Brain pericyte (primary cell): ENCODE data around the gene CDC42EP1.
"Not testable (repeated sequence)": the region's sequence is repeated elsewhere in the genome, so short reads cannot be mapped to it uniquely, and the experiment has no call there.

ENCODE experiments used
- DNase-seq: peaks from one replicate; pipeline ENCODE4 v3.0.0-alpha.2; 2012; ENCODE audit warnings: low read depth, low spot score

CDC42EP1 gene, protein sequence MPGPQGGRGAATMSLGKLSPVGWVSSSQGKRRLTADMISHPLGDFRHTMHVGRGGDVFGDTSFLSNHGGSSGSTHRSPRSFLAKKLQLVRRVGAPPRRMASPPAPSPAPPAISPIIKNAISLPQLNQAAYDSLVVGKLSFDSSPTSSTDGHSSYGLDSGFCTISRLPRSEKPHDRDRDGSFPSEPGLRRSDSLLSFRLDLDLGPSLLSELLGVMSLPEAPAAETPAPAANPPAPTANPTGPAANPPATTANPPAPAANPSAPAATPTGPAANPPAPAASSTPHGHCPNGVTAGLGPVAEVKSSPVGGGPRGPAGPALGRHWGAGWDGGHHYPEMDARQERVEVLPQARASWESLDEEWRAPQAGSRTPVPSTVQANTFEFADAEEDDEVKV

DNA sequence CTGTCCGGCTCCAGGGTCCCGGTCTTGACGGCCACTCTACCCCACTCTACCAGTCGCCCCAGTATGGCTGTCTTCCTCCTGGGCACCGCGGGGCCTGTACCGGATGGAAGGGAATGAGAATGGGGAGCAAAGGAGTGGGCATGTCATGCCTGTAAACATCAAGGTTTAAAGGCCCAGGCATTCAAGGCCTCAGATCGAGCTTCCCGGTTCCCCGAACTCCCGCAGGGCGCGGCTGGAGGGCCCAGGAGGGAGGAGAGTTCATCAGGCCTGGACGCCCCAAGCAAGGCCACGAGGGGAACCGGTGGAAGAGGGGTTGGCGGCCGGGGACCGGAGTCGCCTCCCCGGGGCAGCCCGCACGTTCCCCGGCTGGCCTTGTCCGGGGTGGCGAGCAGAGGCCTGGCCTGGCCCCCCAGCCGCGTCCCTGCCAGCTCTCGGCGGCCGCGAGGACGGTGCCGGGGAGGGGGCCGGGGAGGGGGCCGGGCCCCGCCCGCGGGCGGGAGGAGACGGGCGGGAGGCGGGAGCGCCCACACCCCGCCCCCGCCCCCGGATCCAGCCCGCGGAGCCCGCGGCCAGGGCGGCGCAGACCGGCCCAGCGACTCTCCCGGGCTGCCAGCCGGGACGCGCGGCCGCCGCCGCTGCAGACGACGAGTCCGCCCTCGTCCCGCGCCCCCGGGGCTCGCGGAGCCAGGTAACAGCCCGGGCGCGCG lies at the start of gene CDC42EP1:
CDC42EP1 (plus strand) TSS at position 580 of the 707 bp plus-strand sequence. CDS start 5,870 bp downstream, outside the sequence.
- DNase-seq, result no peak

DNA sequence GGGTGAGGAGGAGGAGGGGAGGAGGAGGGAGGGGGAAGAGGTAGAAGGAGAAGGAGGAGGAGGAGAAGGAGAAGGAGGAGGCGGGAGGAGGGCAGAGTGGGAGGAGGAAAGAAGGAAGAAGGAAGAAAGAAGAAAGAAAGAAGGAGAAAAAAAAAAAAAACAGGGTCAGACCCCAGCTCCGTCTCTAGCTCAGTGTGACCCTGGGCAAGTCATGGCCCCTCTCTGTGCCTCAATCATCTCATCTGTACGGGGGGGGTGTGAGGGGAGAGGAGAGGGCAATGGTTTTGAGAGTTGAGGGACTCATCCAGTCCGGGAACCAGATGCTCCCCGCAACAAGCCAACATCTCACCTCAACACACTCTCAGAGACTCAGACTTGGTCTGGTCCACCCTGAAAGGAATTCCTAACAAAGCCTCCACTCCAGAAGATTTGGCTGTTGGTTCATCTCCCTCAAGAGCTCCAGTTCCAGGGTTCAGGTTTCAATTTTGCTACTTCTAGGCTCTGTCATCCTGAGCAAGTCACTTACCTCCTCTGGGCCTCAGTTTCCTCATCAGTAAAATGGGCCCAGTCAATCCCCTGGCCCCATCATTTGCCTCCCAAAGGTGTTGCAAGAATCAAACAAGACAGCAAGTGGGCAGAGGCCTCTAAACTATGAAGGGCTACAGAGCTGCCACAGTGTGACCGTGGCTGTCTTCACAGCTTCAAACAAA lies 48.7 kb upstream of the CDC42EP1 start:
- no peak for DNase-seq

DNA sequence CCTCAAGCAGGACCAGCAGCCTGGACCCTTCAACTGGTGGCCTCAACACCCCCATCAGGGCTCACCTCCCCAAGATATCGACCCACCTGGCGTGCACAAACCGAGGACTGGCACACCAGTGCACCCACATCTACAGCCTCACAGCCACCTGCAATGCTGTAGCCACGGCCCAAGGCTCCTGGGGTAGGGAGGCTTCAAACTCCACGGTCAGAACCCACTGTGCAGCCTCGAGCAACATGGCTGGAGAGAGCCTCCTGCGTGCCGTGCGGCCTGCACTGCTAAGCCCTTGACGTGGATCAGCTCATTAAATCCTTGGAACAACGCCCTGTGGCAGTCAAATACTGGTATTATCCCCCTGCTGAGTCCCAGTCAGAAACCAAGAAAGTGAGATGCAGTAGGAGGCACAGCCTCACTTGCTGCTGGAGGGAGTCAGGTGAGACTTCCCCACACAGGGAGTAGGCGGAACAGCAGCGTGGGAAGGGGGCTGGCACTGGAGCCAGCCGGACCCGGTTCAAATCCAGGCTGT lies 45.7 kb upstream of the CDC42EP1 start:
- DNase-seq, result no peak

DNA sequence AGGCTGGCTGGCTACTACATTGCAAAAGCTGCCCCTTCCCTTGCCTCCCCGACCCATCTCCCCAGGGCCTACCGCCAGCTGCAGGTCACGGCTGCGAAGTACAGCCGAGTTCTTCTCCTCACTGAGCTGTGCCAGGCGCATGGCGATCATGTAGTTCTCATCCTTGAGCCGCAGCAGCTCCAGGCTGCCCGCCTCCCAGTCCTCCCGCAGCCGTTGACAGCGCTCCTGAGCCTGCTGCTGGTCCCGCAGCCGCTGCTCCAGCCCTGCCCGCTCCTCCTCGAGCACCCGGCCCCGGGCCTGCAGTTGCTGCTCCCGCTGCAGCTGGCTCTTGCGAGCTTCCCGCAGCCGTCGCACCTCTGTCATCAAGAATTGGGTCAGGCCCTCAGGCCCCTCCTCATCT lies 44.4 kb upstream of the CDC42EP1 start:
- DNase-seq, result no peak

DNA sequence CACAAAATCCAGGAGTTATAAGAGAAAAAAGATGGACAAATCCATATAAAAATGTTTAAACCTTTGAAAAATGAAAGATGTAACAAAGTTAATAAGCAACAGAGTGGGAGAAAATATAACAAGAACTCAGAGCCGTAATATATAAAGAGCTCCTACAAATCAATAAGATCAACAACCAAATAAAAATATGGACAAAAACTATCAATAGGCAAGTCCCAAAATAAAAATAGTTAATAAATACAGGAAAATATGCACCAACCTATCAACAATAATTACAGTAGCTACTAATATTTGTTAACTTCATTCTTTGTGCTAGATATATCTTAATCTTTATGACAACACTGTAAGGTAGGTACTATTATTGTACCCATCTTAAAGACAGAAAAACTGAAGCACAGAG lies 43.8 kb upstream of the CDC42EP1 start:
- no peak for DNase-seq

DNA sequence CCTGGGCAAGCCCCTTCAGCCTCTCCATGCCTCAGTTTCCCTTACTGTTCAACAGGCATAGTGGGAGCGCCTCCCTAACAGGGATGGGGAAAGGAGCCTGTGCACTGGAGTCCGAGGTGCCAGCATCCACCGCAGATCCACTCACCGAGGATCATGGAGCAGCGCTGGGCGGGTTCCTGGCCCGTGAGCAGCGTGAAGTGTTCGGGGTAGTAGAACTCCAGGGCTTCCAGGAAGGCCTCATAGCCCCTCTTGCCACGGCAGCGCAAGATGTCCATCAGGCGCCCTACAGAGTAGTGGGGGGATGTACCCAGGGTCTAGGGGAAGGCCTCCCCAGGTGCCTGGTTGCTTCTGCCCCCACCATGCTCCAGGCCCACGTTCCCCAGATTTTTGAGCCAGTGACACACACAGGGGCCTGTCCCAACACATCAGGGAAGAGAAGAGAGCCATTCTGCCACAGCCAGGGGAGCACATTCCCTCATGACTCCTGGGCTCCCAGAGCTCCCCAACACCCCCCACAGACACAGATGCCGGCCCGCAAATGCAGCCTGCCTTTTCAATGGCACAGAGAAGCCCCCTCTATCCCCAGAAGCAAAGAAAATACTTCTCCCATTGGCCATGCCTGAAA lies 42.3 kb upstream of the CDC42EP1 start:
- no peak for DNase-seq

DNA sequence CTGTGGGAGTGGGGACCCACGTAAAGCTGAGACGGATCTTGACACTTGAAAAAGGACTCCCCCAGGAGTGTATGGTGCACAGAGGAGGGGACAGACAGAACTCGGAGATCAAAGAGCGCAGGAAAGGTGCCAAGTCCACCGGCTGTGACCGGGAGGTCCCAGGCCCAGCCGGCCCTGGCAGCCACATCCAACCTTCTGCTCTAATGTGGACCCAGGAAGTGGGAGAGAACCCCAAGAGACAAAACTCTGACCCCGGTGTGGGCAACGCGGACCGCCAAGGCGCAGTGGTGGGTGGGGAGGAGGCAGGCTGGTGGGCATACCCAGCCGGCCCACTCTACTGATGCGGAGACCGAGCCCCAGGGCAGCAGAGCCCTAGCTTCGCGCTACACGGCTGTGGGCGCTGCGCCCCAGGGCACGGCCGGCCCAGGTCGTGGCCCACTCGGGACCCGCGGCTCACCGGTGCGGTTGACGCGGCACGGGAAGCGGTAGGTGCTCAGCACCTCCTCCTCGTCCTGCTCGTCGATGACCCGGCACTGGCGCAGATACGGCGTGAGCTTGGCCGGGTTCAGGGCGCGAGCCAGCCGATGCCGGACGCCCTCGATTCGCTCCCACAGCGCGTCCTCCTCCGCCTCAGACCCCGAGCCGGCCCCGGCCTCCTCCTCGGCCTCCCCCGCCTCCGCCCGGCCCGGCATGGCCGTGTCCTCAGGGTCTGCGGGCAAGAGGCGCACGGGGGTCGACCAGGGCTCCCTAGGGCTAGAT lies 41.6 kb upstream of the CDC42EP1 start:
- DNase-seq, result no peak

DNA sequence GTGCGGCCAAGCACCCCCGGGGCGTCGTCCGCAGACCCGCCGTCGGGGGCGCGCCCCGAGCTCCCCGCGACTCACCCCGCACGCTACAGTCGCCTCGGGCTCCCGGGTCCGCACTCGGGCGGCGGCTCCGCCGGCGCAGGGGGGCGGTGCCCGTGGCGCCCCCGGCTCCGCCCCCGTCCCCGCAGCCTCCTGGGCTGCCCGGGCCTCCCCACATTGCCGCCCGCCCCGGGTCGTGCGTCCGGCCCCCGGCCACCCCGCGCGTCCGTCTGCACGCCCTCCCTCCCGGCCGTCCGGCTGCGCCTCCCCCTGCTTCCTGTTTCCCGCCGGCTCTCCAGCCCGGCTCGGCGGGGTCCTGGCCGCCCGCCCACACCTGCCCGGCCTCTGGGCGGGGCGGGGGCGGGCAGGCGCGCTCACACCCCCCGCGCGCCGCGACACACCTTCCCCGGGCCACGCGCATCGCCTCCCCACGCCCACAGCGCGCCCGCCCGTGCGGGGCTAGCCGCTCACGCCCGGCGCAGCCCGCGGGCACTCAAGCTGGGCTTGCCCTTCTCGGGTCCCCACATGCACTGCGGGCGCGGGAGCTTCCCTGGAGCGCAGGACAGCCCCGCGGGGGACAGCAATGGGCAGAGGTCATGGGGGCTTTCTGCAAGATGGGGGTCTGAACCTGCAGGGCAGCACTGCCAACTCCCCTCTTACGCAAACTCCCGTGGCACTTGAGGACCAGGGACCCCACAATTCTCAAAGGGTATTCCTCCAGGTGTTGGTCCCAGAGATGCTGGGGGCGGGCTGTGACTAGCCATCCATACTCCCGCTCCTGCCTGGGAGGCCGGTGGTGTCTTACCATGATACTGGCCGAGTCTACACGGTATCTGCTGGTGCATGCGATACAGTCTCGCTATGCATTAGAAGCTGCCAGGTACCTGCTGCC lies 40.7 kb upstream of the CDC42EP1 start, which contains the start of gene CARD10:
CARD10 (minus strand) TSS at position 148 of the 928 bp plus-strand sequence. CDS start 215 bp downstream, outside the sequence.
- DNase-seq, result no peak

DNA sequence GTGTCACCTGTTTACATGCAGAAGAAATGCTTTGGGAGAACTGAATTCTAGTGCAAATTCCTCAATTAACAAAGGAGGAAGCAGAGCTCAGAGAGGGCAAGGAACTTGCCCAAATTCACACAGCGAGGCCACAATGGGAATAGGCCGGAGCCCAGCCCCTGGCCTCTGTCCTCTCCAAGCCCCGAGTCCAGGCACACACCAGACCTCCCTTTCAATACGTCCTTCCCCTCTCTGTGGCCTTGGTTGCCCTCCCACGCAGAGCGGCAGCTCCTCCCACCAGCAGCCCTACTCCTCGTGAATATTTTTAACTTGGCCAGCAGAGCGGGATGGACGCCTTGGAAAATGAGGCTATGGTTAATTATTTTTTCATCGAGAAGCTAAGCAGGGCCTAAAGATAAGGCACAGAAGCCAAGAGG lies 39.5 kb upstream of the CDC42EP1 start:
- DNase-seq, result no peak

DNA sequence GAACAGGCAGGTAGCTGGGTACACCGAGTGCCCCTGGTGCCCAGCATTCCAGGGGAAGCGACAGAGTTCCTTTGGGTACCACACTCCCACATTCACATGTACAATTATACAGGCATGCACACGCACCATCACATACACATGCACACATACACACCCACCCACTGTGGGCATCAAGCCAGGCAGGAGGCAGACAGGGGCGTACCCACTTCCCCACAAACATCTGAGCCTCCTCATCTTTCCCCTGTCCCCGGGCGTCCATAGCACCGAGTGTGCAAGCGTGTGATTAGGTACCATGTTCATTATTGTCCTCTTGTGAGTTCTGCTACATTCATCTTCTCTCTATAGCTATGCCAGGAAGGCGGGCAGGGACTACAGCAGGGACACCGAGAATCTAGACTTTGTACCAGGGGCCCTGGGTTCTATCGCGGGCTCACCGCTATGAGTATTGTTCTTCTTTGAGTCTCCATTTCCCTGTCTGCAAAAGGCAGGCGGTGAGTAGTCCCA lies 39.0 kb upstream of the CDC42EP1 start:
- no peak for DNase-seq

DNA sequence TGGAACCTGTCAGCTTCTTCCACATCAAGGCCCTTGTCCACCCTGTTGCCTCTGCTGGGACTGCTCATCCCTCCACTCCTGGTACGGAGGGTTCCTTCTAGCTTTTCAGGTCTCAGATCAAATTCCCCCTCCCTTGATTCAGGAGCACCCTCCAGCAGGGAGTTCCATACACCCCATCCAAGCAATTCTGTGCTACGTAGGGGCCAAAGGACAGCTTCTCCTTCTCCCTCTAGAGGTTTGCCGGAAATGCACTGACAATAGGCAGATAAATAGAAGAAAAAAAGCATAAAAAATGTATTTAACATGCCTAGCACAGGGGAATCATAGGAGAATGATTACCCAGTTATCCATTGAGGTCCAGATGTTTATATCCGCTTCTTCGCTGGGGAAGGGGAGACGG lies 37.8 kb upstream of the CDC42EP1 start:
- DNase-seq, result no peak

DNA sequence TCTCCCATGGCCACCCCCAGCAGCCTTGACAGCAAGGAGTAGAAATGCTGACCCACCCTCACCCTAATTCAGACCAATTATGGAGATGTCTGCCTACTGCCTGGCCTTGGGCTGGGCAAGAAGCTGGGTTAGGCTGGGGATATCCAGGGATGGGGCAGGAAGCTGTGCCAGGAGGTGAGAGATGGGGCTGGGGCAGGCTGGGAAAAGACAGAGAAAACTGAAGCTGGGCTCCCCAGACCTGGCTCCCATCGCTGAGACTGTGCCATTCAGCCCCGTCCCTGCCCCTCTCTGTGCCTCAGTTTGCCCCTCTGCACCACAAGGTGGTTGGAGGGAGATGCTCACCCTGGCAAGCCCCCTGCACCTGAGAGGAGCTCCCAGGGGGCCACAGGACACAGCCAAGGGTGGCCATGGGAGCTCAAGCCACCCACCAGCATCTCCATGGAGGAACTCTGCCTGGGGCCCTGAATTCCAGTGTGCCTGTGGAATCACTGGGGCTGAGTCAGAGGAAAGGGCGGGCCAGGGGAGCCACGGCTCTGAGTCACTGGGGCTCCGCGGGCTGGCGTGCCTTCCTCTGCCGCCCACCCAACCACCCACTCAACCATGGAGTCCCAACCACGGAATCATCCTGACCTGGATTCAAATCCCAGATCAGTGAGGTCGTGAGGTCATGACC lies 35.1 kb upstream of the CDC42EP1 start:
- no peak for DNase-seq

DNA sequence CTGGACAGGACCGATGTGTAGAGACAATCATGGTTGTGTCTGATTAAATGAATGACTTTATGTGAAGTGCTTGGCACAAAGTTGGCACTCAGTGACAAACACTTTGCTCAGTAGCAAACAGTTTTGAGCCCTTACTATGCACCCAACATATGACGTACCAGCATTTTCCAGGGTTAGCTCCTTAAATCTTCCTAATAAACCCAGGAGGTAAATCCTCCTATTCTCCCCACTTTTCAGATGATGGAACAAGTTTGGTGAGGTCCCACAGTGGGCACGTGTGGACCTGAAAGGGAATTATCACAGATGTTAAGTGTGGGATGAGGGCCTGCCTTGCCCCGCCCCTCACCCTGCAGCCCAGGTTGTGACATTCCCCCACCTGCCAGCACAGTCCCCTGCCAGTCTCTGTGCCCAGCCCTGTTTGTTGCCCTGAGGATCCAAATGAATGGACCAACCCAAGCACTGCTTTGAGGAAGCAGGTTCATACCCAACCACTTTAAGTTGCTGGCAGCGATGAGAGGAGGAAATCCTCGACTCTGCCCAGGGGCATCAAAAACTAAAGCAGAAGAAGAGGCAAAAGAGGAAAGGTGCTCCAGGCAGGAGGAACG lies 34.4 kb upstream of the CDC42EP1 start:
- DNase-seq, result no peak

DNA sequence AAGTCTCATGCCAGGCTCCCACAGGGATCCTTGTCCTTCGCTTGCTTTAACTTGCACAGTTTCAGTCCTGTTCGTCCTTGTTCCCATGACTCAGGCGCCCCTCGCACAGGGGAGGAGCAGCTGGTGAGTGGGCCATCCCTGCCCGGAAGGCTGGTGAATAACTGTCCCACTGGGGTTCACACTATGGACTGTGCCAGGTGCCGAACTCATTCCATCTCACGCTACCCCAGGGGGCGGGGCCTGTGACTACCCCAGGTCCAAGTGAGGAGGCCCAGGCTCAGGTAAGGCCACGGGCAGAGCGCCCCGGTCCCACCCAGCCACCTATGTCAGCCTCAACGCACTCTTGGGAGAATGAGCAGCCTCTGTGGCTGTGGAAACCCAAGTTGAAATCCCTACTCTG lies 33.9 kb upstream of the CDC42EP1 start:
- DNase-seq, result no peak

DNA sequence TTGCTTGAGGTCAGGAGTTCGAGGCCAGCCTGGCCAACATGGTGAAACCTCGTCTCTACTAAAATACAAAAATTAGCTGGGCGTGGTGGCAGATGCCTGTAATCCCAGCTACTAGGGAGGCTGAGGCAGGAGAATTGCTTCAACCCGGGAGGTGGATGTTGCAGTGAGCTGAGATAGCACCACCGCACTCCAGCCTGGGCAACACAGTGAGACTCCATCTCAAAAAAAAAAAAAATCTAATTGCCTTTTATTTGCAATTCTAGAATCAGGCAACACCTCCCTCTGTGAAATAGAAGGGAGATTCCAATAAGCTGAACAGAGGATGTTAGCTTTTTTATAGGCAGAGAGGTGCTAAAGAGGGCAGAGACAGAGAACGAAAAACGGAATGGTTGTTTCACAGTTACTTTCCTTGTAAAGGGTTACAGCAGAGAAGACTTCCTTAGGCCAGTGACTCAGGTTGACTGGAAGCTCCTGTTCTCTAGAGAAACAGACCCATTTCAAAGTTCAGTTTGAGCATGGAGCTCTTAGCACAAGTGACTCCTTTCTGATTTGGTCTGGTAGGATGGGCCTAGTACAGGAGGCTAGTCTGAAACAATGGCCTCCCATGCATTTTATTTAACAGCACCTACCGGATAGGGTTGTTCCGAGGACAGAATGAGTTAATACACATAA lies 33.1 kb upstream of the CDC42EP1 start:
- not testable (repeated sequence) for DNase-seq

DNA sequence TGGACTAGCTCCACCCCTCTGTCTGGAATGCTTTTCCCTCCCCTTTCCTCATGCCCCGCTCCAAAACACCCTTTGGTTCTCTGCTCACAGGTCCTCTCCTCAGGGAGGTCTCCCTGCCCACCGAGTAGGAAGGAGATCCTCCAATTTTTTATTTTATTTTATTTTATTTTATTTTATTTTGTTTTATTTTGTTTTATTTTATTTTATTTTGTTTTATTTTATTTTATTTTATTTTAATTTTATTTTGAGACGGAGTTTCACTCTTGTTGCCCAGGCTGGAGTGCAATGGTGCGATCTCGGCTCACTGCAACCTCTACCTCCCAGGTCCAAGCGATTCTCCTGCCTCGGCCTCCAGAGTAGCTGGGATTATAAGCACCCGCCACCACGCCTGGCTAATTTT lies 32.3 kb upstream of the CDC42EP1 start:
- DNase-seq, result not testable (repeated sequence)

DNA sequence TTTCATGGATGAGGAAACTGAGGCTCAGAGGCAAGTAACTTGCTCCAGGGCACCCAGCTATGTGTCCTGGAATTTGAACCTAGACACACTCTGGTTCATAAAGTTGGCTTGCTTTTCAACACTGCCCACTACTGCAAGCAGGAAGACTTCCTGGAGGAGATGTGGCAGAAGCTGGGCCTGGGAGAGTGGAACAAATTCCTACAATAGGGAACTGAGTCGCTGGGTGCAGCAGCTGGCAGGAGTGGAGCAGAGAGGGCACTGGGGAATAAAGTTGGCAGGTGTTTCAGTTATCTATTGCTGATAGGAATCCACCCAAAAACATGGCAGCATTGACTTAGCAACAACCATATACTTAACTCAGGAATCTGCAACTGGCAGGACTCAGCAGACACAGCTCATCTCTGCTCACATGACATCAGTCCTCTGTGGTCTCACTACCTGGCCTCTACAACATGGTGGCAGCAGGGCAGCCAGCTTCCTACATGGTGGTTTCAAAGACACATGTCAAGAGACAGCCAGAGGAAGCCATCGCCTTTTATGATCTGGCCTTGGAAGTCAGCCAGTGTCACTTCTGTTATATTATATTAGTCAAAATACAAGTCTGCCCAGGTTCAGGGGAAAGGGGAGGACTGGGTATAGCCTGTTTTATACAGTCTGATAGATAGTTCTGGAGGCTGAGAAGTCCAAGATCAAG lies 30.5 kb upstream of the CDC42EP1 start:
- no peak for DNase-seq
